Muscle of back (tissue), 11 donors: Measurements from ENCODE around the gene KAT2A. TPM values are rescaled to one million over a fixed set of nuclear protein-coding genes. Genes with fewer than 3 reads are reported as not detected.

ENCODE experiments used
- DNase-seq, 3 donors: peaks; one replicate each; pipeline versions ENCODE4 v3.0.0 to v3.0.0-alpha.2; 2013
- polyA plus RNA-seq, 10 donors: library from polyadenylated mRNA; unstranded; fragments of 120-200 nt; gene quantifications; one replicate each; pipeline ENCODE4 v1.2.1, GENCODE V29; 2013; ENCODE audit not compliant: insufficient read length in 10 of 10

Gene KAT2A
- polyA plus RNA-seq, 10 donors: 28.7 to 62.9 (median 44.1) TPM

DNA sequence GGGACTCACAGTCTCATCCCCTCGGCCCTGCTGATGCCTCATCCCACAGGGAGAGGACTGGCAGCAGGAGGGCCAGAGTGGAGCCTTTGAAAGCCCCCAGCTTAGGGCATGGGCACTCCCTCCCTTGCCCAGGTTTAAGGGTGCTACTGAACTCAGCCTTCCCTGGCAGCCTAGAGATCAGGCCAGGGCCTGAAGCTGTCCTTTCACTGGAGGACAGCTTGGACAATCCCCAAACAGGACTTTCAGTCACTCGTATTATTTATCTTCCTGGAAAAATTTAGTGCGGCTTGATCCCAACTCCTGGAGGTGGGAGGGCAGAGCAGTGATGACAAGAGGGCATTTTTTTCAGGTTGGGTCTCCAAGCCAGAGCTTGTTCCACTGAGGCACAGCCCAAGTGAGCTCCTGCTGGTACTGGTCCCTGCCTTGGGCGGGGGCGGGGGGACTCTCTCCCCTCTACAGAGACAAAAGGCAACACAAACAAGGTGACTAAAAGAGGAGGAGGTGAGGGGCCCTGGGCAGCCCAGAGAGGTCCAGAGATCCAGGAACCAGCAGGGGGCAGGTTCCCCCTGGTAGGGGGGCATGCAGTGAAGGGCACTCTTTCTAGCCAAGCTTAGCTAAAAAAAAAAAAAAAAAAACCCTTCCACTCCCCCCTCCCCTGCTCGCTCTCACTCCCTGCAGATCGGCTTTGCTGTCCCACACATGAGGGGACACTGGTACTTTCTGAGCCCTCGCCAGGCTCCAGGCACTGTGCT, 24.6 kb downstream of the KAT2A start:
- no peak for DNase-seq

- no peak for DNase-seq
These were observed 26.6 kb downstream of the KAT2A start for GRCh38 chr17:42094375-42095069.

- DNase-seq: no peak
These were observed 28.2 kb downstream of the KAT2A start for GRCh38 chr17:42092939-42093338.

GRCh38 chr17:42090964-42091790, 30.0 kb downstream of the KAT2A start:
- DNase-seq: no peak

DNA sequence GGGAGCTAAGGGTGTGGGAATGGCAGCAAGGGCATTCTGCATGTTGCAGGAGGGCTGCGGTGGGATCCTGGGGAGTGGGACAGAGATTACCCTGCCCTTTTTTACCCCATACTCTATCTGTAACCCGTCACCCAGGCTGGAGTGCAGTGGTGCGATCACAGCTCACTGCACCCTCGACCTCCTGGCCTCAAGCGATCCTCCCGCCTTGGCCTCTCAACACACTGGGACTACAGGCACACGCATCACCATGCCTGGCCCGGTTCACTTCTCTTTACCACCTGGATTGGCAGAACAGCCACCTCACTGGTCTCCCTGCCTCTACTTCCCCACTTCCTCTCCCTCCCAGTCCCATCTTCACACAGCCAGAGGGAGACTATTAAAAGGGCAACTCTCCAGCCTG, 32.4 kb downstream of the KAT2A start:
- no peak for DNase-seq

DNA sequence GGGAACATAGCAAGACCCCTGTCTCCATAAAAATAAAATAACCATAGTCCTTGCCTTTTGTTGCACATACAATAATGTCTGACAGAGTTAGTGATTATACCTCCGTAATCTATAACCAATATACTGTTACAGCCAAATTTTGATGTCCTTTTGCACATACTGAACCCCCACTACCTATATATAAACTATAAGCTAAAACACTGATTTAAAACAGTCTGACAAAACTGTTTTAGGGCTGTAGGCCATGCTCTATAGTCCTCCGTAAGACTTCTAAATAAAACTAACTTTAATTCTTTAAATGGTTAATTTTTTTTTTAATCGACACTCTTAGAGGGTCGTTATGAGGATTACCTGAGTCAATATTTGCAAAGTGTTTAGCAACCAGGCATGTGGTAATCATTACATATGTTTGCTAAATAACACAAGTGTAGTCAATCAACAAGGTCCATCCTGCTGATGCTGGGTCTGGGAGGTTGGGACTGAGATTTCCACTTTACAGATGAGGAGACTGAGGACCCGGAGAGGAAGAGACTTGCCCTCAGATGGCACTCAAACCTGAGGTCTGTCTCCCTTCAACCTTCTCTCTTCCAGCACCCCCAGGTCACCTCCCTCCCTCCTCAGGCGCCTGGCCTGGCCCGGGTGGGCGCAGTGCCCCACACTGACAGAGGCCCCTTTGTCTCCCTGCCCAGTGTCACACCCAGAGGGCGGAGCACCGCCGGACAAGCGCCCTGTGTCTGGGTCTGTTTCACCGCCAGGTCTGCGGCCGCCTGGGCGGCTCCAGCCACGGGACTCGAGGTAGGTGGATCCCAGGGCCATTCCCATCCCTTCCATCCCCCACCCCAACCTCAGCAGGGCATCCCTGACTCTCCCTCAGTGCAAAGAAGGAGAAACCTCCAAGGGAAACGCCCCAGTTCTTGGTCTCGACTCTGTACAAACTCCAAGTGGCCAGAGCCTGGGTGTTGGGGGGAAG, 33.1 kb downstream of the KAT2A start:
- no peak for DNase-seq

DNA sequence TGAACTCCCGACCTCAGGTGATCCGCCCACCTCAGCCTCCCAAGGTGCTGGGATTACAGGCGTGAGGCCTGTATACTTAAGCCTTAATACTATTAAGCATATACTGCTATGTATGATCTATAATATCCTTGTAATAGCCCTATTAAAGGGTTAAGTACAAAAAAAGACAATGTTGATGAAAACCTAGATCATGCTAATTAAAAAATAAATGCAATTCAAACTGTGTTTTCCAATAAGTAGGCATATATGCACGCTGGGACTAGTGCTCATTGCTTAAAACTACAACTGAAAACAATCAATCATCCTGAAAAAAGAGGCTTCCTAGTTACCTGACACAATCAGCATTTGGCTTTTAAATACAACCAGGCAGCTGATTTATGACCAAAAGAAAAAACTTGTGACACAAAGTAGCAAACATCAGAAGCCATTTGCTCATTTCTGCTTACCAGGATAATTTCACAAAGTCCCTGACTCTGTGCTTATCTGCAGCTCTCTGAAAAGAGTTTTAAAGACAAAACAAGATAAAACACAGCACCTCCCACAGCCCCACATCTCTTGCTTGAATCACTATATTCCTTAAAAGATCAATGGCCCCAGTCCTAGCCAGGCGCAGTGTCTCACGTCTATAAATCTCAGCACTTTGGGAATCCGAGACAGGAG, 34.0 kb downstream of the KAT2A start:
- DNase-seq: no peak

DNA sequence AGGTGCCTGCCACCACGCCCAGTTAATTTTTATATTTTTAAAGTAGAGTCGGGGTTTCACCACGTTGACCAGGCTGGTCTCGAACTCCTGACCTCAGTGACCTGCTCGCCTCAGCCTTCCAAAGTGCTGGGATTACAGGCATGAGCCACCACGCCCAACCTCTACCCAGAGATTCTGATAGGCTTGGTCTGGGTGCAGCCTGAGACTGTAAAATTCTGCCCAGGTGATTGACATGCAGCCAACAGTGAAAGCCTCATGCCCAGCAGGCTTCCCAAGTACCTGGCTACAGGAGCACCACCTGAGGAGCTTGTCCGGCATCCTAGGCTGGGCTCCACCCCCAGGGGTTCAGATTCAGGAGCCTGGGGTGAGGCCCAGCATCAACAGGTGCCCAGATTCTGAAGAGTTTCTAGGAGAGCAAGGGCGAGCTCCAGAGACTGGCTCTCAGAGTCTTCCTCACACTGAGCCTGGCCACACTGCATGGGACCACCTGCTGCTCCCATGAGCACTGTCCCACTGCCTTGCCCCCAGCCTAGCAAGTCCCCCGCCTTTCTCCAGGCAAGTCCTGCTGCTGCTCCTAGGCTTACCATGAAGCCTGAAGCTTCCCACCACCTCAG, 39.5 kb downstream of the KAT2A start:
- no peak for DNase-seq

GRCh38 chr17:42079541-42079940, 41.6 kb downstream of the KAT2A start:
- no peak for DNase-seq

GRCh38 chr17:42078396-42079043, 42.6 kb downstream of the KAT2A start:
- no peak for DNase-seq

DNA sequence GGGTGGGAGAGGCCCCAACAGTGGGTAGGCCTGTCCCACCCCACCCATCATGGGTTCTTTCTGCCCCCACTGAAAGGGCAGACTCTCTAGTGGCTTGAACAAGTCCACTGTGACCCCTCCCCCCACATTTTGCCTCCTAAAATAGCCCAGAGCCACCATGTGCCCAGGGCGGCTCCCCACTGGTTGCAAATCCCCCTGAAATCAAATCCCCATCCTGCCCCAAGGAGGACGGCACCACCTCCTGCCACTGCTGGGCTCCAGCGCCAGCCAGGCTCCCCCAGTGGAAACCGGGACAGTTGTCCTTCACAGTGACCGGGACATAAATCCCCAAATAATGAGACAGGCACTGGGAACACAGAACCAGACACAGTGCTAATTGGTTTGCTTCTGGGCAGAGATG, 43.4 kb downstream of the KAT2A start:
- no peak for DNase-seq

DNA sequence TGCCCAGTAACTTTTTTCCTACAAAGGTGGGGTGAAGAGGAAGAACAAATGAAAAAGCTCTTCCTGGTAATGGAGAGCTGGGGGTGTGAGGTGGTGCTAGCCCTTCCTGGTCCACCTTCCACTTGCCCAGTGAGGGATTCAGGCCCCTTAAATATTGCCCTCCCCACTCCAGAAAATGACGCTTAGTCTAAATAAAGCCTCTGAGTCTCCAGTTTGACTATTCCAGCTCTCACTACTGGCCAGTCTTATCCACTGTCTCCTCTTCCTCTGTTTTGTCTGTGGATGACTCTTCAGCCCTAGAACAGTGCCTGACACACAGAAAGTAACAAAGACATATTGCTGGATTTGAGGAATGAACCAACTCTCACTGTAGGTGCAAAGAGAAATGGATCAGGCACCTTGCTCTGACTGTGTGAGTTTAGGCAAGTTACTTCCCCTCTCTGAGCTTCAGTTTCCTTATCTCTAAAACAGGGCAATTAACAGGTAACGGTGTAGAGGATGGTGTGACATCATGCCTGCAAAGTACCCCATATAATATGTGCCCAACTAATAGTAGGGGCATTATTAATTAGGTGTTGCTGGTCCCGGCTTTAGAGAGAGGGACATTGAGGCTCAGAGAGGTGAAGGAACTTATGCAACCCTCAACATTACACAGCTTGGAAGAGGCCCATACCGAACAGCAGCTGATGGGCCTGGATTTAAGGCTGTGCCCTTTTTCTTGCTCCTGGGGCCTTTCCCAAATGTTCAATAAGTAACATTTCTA, 44.2 kb downstream of the KAT2A start:
- DNase-seq: no peak

- no peak for DNase-seq
These were observed 45.4 kb downstream of the KAT2A start for GRCh38 chr17:42075789-42076188.

GRCh38 chr17:42072323-42073187, 48.6 kb downstream of the KAT2A start:
- DNase-seq: peak in 1 of 3 donors; percentile 34

DNA sequence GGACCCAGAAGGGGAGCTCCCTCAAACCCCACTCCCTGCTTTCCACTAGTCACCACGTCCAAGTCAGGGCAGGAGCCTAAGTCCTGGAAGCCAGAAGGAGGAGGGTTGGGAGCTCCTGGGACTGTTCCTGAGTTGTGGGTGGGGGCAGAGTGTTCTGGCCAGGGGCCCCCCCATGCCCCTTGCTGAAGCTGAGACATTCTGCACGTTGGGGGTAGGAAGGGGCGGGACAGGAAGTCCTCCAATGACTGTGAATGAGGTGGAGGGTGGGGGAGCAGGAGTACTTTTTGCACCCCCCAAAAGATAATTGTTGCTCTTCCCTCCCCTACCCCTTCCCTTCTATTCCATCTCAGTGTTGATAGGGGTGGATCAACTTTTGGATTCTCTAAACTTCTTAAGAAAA, 49.4 kb downstream of the KAT2A start:
- DNase-seq: no peak

GRCh38 chr17:42068979-42069378, 52.2 kb downstream of the KAT2A start:
- no peak for DNase-seq

DNA sequence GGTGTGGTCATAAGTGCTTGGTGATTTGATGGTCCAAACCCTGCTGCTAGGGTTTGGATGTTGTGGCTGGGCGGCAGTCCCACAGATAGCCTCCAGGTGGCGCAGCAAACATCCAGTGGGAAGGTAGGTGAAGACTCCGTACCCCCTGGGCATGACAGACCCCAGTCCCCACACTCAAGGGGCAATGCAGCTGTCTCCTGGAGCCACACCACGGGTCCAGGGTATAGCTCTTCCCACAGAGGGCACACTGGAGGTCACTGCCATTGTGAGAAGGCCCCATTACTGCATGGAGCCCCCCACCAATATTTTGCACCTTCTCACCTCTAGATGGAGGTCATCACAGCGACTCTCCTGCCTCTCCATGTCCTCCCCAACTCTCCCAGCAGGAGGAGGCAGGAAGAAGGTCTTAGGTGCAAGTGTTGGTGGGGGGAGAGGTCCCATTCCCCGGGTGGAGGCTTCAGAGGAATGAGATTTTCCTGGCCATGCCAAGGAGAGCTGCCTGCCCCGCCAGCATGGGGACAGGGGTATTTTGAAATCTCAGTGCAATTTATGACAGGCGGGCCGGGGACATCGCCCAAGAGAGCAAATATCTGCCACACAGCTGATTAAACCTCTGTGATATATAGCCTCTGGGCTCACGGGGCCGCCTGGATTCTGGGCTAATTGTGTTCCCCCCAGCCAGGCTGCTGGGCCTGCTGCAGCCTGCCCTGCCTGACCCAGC, 53.6 kb downstream of the KAT2A start:
- DNase-seq: peak; percentile 20 to 63 (median 40)
